ENCODE results near the gene COL9A2.

Gene COL9A2

GRCh38 chr1:40303051-40303771, 13.9 kb downstream of the COL9A2 start:
- no peak for DNase-seq (ENCODE audit: low spot score)

GRCh38 chr1:40302475-40302874, 14.6 kb downstream of the COL9A2 start:
- DNase-seq (ENCODE audit: low spot score) = no peak

GRCh38 chr1:40301541-40302299, 15.4 kb downstream of the COL9A2 start:
- no peak for DNase-seq (ENCODE audit: low spot score)

- no peak for DNase-seq (ENCODE audit: low spot score)
Measured at GRCh38 chr1:40301066-40301465, 16.0 kb downstream of the COL9A2 start.

GRCh38 chr1:40300651-40301050, 16.4 kb downstream of the COL9A2 start:
- no peak for DNase-seq (ENCODE audit: low spot score)

GRCh38 chr1:40300249-40300567, 16.9 kb downstream of the COL9A2 start:
- DNase-seq (ENCODE audit: low spot score) = no peak

- DNase-seq (ENCODE audit: low spot score) = no peak
Measured at GRCh38 chr1:40299366-40300248, 17.5 kb downstream of the COL9A2 start.

GRCh38 chr1:40291293-40291692, 25.8 kb downstream of the COL9A2 start:
- no peak for DNase-seq (ENCODE audit: low spot score)

- DNase-seq (ENCODE audit: low spot score) = no peak
Measured at GRCh38 chr1:40281853-40282252, 35.2 kb downstream of the COL9A2 start.

GRCh38 chr1:40276122-40276521, 41.0 kb downstream of the COL9A2 start:
- DNase-seq (ENCODE audit: low spot score) = no peak

GRCh38 chr1:40274331-40274730, 42.8 kb downstream of the COL9A2 start:
- DNase-seq (ENCODE audit: low spot score) = no peak

GRCh38 chr1:40273547-40274166, 43.4 kb downstream of the COL9A2 start:
- no peak for DNase-seq (ENCODE audit: low spot score)

GRCh38 chr1:40272653-40273213, 44.4 kb downstream of the COL9A2 start:
- no peak for DNase-seq (ENCODE audit: low spot score)

GRCh38 chr1:40270152-40270834, 46.8 kb downstream of the COL9A2 start:
- no peak for DNase-seq (ENCODE audit: low spot score)

GRCh38 chr1:40268211-40268610, 48.9 kb downstream of the COL9A2 start:
- no peak for DNase-seq (ENCODE audit: low spot score)

- peak; percentile 77 for DNase-seq (ENCODE audit: low spot score)
Measured at GRCh38 chr1:40267767-40268187, 49.3 kb downstream of the COL9A2 start.

GRCh38 chr1:40266786-40267535, 50.1 kb downstream of the COL9A2 start:
- no peak for DNase-seq (ENCODE audit: low spot score)

GRCh38 chr1:40265919-40266318, 51.2 kb downstream of the COL9A2 start:
- no peak for DNase-seq (ENCODE audit: low spot score)

GRCh38 chr1:40265298-40265697, 51.8 kb downstream of the COL9A2 start:
- DNase-seq (ENCODE audit: low spot score) = no peak

GRCh38 chr1:40264354-40264781, 52.7 kb downstream of the COL9A2 start:
- DNase-seq (ENCODE audit: low spot score) = no peak

- DNase-seq (ENCODE audit: low spot score) = no peak
Measured at GRCh38 chr1:40258445-40258769, 58.7 kb downstream of the COL9A2 start.

Data from hepatic stellate cell (primary cell).